ENCODE results near the gene ECM2. TPM values are rescaled to one million over a fixed set of nuclear protein-coding genes. Genes with fewer than 3 reads are reported as not detected.
"Not testable (repeated sequence)": the region's sequence is repeated elsewhere in the genome, so short reads cannot be mapped to it uniquely, and the experiment has no call there.

ECM2 gene
- total RNA-seq: 10 to 100 TPM; 16.7 to 16.8 TPM
- 26.9 TPM for polyA plus RNA-seq (ENCODE audit: insufficient read depth, low read depth, low replicate concordance)
- long read RNA-seq, donor 1, partial matches to known transcripts: 5 of 6 reads
- long read RNA-seq, donor 1, other reads (novel, unspliced or antisense): 0 of 6 reads
- long read RNA-seq, donor 2, partial matches to known transcripts: 0 of 1 reads
- long read RNA-seq, donor 2, other reads (novel, unspliced or antisense): 0 of 1 reads

DNA sequence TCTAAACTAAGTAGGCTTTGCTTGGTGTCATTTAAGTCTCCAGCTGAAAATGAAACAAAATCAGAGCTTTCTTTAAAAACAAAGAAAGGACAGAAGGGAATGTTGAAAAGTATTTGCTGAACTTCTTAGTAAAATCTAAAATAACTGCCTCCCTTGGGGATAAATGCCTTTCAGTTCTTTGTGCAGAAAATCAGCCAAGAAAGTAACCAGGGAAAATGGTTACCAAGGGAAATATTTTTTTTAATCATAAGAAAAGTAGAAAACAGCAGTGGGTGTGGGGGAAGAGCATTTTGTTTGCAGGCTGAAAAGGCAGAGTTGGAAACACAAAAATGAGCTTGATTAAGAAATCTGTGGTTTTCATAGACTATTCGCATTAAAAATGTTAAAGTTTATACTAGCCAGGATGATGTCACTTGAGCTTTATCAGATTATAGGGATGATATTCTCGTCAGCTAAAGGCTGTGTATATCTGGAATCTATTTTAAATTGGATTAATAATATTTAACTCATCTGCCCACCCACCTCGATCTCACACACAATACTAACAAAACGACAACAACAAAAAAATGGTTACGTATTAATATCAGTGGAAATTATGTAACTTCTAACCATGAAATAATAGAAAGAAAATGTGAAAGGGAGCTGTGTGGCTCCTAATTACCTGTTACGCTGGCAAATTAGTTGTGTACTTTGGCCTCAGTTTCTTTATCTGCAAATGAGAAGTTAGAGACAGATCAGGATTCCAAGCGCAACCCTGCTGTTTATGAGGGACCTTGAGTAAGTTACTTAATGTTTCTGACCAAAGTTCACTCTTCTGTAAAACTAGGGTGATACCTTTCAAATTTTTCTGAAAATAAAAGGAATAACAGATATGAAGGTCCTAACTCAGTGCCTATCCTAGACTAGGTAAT, at the start of gene ECM2:
Gene ECM2 (minus strand): TSS at position 51 of the 911 bp plus-strand sequence. CDS start 13,124 bp downstream, outside the sequence.
- H3K27me3 ChIP-seq: no peaks in the 10 kb centered on the region
- peak within 1 kb of the TSS; percentile 44 to 84 for H3K27ac ChIP-seq
- WGBS, 2 donors: 49 to 54% methylated on average over 7 of the region's 7 CpGs
- no peaks in the 10 kb centered on the region for H3K4me1 ChIP-seq
- no peaks in the 10 kb centered on the region for H3K9me3 ChIP-seq
- peak within 1 kb of the TSS; percentile 9 to 29 for H3K4me3 ChIP-seq
- intact Hi-C loops (cut with DNase I; ENCODE audit: low total_unique reads): no loop called here
- no peaks in the 10 kb centered on the region for H3K36me3 ChIP-seq (ENCODE audit: low read depth, missing control alignments)
- no peak for DNase-seq
- TF ChIP-seq, protein P1, sequence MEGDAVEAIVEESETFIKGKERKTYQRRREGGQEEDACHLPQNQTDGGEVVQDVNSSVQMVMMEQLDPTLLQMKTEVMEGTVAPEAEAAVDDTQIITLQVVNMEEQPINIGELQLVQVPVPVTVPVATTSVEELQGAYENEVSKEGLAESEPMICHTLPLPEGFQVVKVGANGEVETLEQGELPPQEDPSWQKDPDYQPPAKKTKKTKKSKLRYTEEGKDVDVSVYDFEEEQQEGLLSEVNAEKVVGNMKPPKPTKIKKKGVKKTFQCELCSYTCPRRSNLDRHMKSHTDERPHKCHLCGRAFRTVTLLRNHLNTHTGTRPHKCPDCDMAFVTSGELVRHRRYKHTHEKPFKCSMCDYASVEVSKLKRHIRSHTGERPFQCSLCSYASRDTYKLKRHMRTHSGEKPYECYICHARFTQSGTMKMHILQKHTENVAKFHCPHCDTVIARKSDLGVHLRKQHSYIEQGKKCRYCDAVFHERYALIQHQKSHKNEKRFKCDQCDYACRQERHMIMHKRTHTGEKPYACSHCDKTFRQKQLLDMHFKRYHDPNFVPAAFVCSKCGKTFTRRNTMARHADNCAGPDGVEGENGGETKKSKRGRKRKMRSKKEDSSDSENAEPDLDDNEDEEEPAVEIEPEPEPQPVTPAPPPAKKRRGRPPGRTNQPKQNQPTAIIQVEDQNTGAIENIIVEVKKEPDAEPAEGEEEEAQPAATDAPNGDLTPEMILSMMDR (IDR thresholded peaks at IDR 0.05): no peak
- TF ChIP-seq POLR2A (IDR thresholded peaks at IDR 0.05): no peak

DNA sequence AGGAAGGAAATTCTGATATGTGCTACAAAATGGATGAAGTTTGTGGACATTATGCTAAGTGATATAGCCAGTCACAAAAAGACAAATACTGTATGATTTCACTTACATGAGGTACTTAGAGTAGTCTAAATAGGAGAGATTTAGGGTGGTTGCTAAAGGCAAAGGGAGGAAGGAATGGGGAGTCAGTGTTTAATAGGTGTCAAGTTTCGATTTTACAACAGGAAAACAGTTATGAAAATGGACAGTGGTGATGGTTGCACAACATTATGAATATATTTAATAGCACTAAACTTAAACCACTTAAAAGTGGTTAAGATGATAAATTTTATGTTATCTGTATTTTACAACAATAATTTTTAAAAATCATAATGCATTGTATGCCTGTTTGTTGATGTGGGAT, 40.4 kb upstream of the ECM2 start:
- Histone ChIP-seq H3K27me3 (no peaks in the 10 kb centered on the region), H3K4me1 (no peaks in the 10 kb centered on the region), H3K36me3 (ENCODE audit: low read depth, missing control alignments) (no peaks in the 10 kb centered on the region), H3K9me3 (no peaks in the 10 kb centered on the region), H3K4me3 (no peak overlapping the region), H3K27ac (no peak overlapping the region)
- TF ChIP-seq, protein P1 (IDR thresholded peaks at IDR 0.05): no peak
- TF ChIP-seq POLR2A (IDR thresholded peaks at IDR 0.05): no peak
- intact Hi-C loops (cut with DNase I; ENCODE audit: low total_unique reads): no loop called here
- no peak for DNase-seq
- WGBS, 2 donors: 79 to 86% methylated on average over 1 of the region's 1 CpG

DNA sequence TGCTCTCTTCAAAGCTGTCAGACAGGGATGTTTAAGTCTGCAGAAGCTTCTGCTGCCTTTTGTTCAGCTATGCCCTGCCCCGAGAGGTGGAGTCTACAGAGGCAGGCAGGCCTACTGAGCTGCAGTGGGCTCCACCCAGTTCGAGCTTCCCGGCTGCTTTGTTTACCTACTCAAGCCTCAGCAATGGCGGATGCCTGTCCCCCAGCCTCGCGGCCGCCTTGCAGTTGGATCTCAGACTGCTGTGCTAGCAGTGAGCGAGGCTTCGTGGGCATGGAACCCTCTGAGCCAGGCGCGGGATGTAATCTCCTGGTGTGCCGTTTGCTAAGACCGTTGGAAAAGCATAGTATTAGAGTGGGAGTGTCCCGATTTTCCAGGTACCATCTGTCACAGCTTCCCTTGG, 37.8 kb upstream of the ECM2 start:
- H3K27me3 ChIP-seq; H3K36me3 ChIP-seq (ENCODE audit: low read depth, missing control alignments); intact Hi-C loops (cut with DNase I; ENCODE audit: low total_unique reads); DNase-seq; H3K4me1 ChIP-seq; H3K27ac ChIP-seq; H3K9me3 ChIP-seq; H3K4me3 ChIP-seq: not testable (repeated sequence)
- WGBS, 2 donors: 91 to 94% methylated on average over 10 to 14 of the region's 14 CpGs

DNA sequence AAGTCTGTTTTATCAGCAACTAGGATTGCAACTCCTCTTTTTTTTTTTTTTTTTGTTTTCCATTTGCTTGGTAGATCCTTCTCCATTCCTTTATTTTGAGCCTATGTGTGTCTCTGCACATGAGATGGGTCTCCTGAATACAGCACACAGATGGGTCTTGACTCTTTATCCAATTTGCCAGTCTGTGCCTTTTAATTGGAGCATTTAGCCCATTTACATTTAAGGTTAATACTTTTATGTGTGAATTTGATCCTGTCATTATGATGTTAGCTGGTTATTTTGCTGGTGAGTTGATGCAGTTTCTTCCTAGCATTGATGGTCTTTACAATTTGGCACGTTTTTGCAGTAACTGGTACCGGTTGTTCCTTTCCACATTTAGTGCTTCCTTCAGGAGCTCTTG, 36.1 kb upstream of the ECM2 start:
- intact Hi-C loops (cut with DNase I; ENCODE audit: low total_unique reads); H3K4me1 ChIP-seq; H3K9me3 ChIP-seq; DNase-seq; H3K36me3 ChIP-seq (ENCODE audit: low read depth, missing control alignments); H3K4me3 ChIP-seq; H3K27ac ChIP-seq; H3K27me3 ChIP-seq: not testable (repeated sequence)
- WGBS, 2 donors: 84 to 96% methylated on average over 2 of the region's 2 CpGs

DNA sequence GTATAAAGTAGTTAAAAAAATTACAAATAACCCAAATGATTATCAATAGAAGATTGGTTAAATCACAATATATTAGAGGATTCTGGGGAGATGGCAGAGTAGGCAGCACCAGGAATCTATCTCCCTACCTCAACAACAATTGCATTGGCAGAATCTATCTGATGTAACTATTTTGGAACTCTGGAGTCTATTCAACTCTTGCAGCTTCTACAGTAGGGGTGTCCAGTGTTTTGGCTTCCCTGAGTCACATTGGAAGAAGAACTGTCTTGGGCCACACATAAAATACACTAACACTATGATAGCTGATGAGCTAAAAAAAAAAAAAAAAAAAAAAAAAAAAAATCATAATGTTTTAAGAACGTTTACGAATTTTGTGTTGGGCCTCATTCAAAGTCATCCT, 29.2 kb upstream of the ECM2 start:
- WGBS, 2 donors: 74 to 77% methylated on average over 2 of the region's 2 CpGs

More for the DNA sequence above, 29.2 kb upstream of the ECM2 start:
- TF ChIP-seq, protein P1 (IDR thresholded peaks at IDR 0.05): no peak
- no peak for TF ChIP-seq POLR2A (IDR thresholded peaks at IDR 0.05)
- H3K4me3 ChIP-seq: no peak overlapping the region
- H3K36me3 ChIP-seq (ENCODE audit: low read depth, missing control alignments): no peaks in the 10 kb centered on the region
- no peaks in the 10 kb centered on the region for H3K4me1 ChIP-seq
- H3K27me3 ChIP-seq: no peaks in the 10 kb centered on the region
- no peaks in the 10 kb centered on the region for H3K9me3 ChIP-seq
- intact Hi-C loops (cut with DNase I; ENCODE audit: low total_unique reads): no loop called here
- no peak for DNase-seq
- H3K27ac ChIP-seq: no peak overlapping the region

Measured in testis (tissue), 5 donors.